ENCODE results near the gene CSF3.
A peak's percentile ranks its signal among the peaks of the same experiment; 100 is the strongest.

CSF3 gene

DNA sequence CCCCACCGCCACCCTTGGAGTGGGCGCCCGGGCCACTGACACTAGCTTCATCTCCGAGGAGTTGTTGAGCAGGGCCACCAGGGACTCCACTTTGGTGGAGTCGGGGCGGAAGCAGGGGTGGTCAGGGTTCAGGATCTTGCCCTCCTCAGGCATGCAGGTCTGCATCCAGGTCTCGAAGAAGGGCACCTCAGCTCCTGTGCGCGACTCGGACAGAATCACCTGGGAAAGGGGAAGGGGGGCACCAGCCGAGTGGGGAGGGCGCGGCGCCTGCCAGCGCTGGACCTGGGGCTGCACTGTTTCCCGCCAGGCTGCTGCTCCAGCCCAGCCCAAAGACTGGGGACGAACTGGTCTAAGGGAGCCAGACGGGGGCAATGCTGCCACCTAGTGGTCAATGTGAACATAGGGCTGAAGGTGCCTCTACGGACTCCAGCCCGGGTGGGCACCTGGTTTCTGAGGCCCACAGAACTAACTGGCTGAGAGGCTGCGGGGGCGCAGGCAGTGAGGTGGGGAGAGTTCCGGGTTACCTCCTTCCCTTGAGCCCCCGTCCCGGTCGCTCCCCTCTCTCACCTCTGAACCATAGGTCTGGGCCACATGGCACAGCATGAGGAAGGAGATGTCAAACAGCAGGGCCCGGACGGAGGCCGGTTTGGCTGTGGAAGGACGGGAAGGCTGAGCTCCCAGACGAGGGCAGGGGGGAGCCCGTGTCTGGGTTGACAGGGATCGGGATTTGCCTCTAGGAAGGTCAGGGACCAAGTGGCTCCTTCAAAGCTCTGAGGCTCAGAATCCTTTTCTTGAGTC, 11.8 kb downstream of the CSF3 start:
- peak overlapping the region; percentile 33; the same call in 1 of the 2 replicates for H3K27ac ChIP-seq

DNA sequence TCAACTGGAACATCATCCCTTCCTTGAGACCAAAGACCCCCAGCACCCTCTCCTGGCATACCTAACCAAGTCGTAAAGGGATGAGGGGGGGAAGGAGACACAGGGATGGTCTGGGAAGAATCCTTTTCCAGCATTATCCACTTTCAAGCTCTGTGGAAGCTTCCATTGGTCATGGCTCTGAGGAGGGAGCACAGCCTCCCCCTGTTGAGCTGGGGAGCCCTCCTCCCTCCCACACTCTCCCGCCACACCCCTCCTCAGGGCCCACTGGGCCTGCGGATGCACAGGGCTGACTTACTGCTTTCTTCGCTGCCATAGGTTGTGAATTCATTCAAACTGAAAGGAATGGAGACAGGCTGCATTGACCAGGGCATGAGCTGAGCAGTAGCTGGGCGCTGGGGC, 12.4 kb downstream of the CSF3 start:
- TF ChIP-seq, protein P1, sequence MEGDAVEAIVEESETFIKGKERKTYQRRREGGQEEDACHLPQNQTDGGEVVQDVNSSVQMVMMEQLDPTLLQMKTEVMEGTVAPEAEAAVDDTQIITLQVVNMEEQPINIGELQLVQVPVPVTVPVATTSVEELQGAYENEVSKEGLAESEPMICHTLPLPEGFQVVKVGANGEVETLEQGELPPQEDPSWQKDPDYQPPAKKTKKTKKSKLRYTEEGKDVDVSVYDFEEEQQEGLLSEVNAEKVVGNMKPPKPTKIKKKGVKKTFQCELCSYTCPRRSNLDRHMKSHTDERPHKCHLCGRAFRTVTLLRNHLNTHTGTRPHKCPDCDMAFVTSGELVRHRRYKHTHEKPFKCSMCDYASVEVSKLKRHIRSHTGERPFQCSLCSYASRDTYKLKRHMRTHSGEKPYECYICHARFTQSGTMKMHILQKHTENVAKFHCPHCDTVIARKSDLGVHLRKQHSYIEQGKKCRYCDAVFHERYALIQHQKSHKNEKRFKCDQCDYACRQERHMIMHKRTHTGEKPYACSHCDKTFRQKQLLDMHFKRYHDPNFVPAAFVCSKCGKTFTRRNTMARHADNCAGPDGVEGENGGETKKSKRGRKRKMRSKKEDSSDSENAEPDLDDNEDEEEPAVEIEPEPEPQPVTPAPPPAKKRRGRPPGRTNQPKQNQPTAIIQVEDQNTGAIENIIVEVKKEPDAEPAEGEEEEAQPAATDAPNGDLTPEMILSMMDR (conservative IDR thresholded peaks at IDR 0.05) = no peak

More for the DNA sequence above, 11.8 kb downstream of the CSF3 start:
- TF ChIP-seq, protein P1 (conservative IDR thresholded peaks at IDR 0.05) = peak; percentile 98

DNA sequence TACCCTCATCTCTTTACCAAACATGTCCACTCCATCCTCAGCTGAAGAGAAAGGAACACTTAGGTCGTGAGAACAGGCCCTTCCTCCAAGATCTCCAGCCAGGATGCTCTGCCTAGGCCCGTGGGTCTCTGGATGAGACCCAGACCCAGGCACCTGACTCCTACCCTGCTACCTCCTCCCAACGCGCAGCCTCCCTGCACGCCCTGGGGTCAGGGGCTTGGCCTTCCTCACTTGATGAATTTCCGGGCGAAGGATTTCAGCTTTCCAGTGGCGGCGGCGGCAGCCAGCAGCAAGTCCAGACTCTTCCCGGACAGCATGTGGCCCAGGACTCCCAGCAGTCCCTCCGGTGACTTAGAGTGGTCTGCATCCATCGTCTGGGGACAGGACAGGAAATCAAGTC, 13.4 kb downstream of the CSF3 start:
- TF ChIP-seq, protein P1 (conservative IDR thresholded peaks at IDR 0.05) = no peak
- no peak overlapping the region for H3K27ac ChIP-seq

More for the DNA sequence above, 12.4 kb downstream of the CSF3 start:
- H3K27ac ChIP-seq = no peak overlapping the region

DNA sequence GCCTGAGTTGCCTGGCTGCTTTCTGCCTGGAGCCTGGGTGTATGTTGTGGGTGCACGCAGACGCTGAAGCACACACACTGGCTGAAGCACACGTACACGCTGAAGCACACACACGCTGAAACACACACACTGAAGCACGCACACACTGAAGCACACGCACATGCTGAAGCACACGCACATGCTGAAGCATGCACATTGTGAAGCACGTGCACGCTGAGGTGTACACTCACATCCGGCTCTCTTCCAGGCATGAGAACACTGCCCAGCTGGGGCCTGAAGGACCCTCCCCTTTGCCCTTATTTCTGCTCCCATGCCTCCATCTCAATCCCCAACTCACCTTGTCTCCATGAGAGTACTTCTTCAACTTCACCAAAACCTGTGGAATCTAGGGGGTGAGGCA, 16.5 kb downstream of the CSF3 start:
- TF ChIP-seq, protein P1 (conservative IDR thresholded peaks at IDR 0.05) = no peak
- H3K27ac ChIP-seq = no peak overlapping the region

DNA sequence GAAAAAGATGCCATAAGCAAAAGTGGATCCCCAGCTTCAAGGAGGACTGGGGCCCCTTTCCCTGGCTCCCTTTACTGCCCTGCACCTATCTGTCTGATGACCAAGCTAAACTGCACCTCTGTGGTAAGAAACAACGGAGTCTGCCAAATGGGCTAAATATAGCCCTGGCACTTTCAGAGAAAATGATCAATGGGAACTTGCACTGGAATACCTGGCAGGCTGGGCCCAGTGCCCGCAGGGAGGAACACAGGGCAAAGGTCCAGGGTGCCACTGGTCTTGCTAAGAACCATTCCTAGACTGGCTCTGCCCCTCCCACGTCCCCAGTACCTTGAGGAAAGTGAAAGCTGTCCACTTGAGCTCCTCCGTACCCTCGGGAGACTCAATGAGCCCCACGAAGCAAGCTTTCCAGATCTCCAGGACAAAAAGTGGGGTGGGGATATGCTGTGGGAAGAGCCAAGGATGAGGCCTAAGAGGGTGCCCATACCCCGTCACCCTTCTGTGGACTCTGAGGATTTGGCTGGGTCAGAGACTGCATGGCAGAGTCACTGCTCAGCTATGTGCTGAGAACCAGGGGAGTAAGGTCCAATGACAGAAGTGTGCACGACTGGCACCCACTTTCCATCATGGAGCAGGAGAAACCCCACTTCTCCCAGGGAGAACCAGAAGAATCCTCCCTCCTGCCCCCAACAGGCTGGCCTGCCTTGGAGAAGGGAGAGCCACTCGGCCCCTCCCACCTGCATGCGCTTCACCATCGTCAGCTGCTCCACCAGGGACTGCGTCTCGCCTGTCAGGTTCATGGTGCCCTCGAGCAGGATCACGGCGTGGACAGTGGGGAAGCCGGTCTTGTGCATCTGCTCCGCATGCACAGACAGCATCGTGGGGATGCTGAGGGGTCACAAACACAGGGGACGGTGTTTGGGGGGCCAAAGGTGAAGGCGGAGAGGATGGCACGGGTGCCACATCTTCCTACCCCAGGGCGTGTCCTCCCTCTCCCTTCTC, 17.4 kb downstream of the CSF3 start:
- no peak overlapping the region for H3K27ac ChIP-seq
- TF ChIP-seq, protein P1 (conservative IDR thresholded peaks at IDR 0.05) = no peak

DNA sequence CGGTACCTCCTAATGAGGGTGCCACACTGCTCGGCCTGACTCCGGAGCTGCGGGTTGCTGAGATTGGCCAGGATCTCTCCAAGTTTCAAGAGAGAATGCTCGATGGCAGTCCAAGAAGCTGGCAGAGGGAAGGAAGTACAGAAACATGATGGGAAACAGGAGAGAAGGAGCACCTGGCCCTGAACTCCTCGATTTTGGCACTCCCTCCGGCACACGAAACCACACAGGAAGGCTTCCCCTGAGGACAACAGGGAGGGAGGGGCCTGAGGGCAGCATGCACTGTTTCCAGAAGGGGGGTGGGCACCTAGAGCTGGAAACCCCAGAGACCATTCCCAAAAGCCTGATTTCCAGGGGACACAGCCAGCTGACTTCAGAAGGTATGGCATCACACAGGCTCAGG, 18.1 kb downstream of the CSF3 start:
- H3K27ac ChIP-seq = no peak overlapping the region
- TF ChIP-seq, protein P1 (conservative IDR thresholded peaks at IDR 0.05) = no peak

Measured in VCaP (cell line).